ENCODE data around the gene MARCHF3.
"Not testable (repeated sequence)": the region's sequence is repeated elsewhere in the genome, so short reads cannot be mapped to it uniquely, and the experiment has no call there.

The MARCHF3 gene

GRCh38 chr5:126839407-126839806 is 191.0 kb downstream of the MARCHF3 start:
- not testable (repeated sequence) for DNase-seq

DNA sequence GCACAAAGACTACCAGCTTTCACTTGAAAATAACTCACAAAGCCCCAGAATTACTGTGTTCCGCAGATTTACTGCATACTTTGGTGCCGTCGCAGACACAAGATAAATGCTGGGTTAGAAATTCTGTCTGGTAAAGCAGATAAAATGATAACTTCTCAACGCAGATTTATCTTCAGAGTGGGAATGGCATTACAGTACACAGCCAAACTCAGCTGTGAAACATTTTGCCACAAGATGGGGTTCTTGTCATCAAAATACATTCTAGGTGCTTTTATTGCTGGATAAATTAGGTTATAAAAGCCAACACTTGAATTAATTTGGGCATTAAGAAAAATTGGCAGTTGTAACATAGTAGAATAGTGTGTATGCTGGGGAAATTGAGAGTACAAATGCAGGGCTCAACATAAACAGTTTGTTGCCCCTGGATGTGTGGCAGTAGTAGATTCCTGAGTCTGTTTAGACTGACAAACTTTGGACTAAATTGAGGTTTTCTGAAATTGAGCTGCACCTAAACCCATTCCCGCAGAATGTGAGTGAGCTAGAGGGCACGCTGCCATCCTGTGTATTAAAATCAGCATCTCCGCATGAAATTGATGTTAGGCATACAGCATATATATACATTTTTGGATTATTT is 192.3 kb downstream of the MARCHF3 start:
- no peak for DNase-seq

DNA sequence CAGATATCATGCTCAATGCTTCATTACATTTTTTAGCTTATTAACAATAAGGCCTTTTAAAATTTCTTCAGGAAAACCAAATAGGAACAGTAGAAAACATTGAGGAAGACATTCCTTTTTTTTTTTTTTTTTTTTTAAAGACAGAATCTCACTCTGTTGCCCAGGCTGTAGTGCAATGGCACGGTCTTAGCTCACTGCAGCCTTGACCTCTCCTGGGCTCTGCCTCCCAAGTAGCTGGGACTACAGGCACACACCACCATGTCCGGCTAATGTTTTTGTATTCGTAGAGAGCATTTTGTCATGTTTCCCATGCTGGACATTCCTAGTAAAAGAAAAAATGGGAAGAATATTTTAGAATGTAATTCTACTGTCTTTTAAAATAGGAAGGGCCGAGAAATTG is 193.1 kb downstream of the MARCHF3 start:
- no peak for DNase-seq

DNA sequence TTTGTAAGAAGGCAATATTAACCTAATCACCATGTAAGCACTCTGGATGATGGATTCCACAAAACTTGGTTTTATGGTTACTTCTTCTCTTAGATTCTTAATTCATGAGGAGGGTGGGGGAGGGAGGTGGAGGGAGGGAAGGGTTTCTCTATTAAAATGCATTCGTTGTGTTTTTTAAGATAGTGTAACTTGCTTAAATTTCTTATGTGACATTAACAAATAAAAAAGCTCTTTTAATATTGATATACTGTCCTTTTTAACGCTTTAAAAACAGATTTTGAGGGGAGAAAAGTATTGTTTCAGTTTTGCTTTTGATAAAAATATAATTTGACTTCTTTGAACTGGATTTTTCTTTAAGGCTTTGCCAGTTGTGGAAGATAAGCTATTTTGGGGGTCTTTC is 193.6 kb downstream of the MARCHF3 start:
- DNase-seq = no peak

- DNase-seq = no peak
These were observed 199.2 kb downstream of the MARCHF3 start for GRCh38 chr5:126831156-126831555.

DNA sequence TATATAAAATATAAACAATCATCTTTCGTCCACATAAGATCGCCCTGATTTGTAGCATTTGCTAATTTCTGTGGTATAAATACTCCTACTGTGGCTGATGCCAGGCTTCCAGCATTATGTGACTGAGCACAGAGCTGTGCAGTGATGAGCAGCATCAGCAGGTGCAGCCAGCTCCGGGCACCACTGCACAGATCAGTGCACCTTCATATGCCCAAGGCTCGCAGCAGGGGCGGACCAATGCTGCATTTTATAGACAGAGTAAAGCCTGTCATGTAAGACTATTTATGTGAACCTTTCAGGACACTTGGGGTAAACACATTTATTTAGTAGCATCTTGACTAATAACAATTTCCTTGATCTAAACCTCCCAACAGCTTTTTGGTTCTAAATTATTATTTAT is 200.3 kb downstream of the MARCHF3 start:
- DNase-seq = no peak

DNA sequence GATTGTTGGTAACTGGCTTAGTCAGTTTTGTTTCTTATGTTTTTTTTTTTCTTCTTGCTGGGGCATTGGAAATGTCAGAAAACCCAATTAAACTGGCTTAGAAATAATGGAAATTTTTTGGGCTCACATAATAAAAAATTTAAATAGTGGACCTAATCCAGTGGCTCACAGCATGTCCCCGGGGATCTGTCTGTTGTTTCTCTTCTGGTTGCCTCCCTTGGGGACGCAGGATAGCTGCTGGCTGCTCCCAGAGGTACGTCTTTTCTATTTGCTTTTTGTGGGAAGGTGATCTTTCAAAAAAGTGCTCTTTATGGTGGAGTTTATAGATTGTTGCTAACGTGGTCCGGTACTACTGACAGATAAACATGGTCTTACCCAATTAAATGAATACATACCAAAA is 201.3 kb downstream of the MARCHF3 start:
- DNase-seq = no peak

DNA sequence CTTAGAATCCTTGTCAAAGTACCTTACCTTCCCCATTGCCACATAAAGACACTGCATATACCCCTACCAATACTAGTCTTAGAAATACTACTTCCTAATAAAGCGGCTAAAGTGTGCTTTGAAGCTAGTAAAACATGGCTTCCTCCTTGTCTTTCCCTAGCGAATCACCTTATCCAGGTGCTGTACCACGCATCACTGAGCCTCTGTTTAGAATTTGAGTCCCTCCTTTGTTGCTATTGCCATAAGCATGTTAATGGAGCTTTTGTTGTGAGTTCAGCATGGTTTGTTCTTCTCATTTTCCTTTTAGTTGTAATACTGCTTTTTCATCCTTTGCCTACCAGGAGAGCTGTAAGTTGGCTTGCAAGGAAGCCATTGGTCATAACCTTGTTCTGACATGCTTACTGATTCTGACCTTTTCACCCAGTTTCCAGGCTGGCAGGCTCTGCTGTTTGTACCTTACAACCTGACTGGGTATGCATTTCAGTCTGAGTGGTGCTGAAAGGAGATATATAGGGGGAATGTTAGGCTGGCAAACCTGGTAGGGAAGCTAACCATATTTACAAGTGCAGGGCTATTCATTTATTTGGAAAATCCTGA is 203.6 kb downstream of the MARCHF3 start:
- no peak for DNase-seq

DNA sequence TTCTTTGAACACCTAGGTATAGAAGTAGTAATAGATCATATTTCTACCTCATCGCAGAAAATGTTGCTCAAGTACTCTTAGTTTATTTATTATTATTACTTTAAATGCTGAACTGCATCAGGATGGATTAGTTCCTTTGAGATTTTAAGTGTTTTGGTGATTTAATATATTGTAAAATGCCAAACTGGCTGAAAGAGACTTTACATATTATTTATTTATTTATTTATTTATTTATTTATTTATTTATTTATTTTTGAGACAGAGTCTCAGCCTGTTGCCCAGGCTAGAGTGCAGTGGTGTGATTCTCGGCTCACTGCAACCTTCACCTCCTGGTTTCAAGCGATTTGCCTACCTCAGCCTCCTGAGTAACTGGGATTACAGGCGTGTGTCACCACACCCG is 211.1 kb downstream of the MARCHF3 start:
- DNase-seq = no peak

DNA sequence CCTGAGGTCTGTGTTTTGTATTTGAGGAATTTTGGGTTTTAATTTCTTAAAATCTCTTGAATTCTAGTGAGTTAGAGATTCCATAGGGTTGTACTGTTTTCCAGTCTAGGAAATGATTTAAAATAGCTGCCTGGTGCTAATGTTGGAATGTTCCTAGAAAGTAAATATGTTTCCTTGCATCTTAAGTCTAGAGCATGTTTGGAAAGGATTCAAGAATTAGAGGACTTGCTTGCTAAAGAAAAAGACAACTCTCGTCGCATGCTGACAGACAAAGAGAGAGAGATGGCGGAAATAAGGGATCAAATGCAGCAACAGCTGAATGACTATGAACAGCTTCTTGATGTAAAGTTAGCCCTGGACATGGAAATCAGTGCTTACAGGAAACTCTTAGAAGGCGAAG is 211.6 kb downstream of the MARCHF3 start:
- no peak for DNase-seq
